Stimulated activated CD4-positive, alpha-beta T cell treated with anti-CD3 and anti-CD28 coated beads, Interleukin-15, amount 100 ng/mL, for 1 hour (primary cell): ENCODE results near the gene LILRB3.
A peak's percentile ranks its signal among the peaks of the same experiment; 100 is the strongest.

ENCODE experiments used
- DNase-seq, 2 donors: peaks; one replicate each; pipeline ENCODE4 v3.0.0-alpha.2; 2020; ENCODE audit warnings: low read depth in 1 of 2, low spot score in 1 of 2

LILRB3 gene

GRCh38 chr19:54169149-54169740, 53.6 kb downstream of the LILRB3 start:
- no peak for DNase-seq

DNA sequence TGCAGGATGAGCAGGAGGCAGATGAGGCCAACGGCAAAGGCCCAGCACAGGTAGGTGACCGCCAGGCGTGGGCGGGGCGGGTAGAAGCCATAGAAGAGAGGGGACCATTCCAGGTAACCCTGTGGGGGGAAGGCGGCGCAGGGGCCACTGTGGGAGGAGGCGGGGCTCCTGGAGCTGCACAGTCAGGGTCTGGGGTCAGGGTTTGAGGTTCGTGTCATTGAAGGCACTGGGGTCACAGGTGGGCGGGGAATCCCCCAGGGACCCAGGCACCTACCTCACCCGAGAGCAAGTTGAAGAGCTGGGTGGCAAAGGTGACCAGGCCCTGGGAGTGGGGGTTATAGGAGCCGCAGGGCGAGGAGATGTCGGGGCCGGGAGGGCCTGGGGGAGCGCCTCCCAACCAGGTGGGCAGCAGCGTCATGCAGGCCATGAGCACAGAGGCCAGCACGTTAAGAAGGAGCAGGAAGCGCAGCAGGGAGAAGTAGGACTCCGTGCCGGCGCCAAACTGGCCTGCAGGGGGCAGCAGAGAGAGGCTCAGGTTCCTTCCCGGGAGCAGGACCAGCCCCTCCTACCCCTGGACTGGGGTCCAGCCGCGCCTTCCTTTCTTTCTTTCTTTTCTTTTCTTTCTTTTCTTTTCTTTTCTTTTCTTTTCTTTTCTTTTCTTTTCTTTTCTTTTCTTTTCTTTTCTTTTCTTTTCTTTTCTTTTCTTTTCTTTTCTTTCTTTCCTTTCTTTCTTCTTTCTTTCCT, 54.5 kb downstream of the LILRB3 start:
- DNase-seq: peak; percentile 77 to 90
